ENCODE data around the gene SAMSN1. TPM values are rescaled to one million over a fixed set of nuclear protein-coding genes. Genes with fewer than 3 reads are reported as not detected.

The SAMSN1 gene
- total RNA-seq, 2 donors from 2014 or later = 1.8 to 4.6 TPM

DNA sequence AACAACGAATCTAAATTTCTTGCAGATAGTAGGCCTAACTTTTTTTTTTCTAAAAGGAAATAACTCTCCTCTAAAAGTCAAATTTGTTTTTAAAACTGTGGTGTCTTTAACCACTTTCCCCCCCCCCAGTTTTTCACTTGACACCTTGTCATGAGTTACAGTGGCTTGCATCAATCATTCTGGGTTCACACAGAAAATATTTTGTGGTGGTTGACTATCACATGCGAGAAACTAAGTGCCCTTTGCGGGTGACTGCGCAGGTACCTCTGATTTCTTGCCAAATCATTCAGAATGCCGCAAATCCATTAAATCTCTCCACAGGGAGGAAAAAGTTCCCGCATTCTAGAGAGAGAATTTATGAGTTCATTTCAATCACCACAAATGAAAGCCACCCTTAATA is 23.8 kb upstream of the SAMSN1 start:
- no peak for TF ChIP-seq POLR2A (IDR thresholded peaks at IDR 0.05)
- no peak for TF ChIP-seq CTCF (IDR thresholded peaks at IDR 0.05)
- WGBS, 2 donors = 80 to 87% methylated on average over 6 of the region's 6 CpGs
- no peaks in the 10 kb centered on the region for H3K36me3 ChIP-seq (replicated peaks in 1 of 2; ENCODE audit: insufficient read depth in 1 of 2, low read depth in 2 of 2)

DNA sequence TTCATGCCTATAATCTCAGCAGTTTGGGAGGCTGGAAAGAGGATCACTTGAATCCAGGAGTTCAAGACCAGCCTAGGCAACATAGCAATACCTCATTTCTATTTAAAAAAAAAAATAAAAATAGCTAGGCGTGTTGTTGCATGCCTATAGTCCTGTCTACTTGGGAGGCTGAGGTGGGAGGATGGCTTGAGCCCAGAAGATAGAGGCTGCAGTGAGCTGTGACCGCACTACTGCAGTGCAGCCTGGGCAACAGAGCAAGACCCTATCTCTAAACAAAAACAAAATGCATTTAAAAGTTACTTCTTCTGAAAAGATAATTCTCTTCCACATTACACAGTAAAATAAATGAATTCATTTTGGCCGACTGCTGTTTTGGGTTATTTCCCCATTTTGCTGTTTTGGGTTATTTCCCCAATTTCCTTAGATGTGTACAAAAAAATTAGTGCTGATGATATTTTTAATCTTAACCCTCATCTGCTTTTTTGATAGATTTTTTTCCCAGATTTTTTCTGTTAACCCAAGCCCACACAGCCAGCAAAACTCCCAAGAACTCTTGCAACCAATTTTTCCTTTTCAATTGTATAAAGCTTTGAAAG is 23.0 kb upstream of the SAMSN1 start:
- no peaks in the 10 kb centered on the region for H3K36me3 ChIP-seq (replicated peaks in 1 of 2; ENCODE audit: insufficient read depth in 1 of 2, low read depth in 2 of 2)
- DNase-seq (no peak), ATAC-seq (no peak)
- no peak overlapping the region for H3K27ac ChIP-seq
- intact Hi-C loops (cut with DNase I) = no loop called here
- no peaks in the 10 kb centered on the region for H3K4me1 ChIP-seq
- no peak for TF ChIP-seq CTCF (IDR thresholded peaks at IDR 0.05)
- no peak for TF ChIP-seq POLR2A (IDR thresholded peaks at IDR 0.05)
- H3K4me3 ChIP-seq = no peak overlapping the region
- no peaks in the 10 kb centered on the region for H3K27me3 ChIP-seq
- H3K9me3 ChIP-seq = no peaks in the 10 kb centered on the region
- 44 to 68% methylated on average over 3 of the region's 3 CpGs for WGBS, 2 donors

More for the DNA sequence above, 23.8 kb upstream of the SAMSN1 start:
- no peak for DNase-seq
- H3K4me1 ChIP-seq = no peaks in the 10 kb centered on the region
- H3K27ac ChIP-seq = no peak overlapping the region
- intact Hi-C loops (cut with DNase I) = no loop called here
- no peak for ATAC-seq
- H3K27me3 ChIP-seq = no peaks in the 10 kb centered on the region
- no peak overlapping the region for H3K4me3 ChIP-seq
- no peaks in the 10 kb centered on the region for H3K9me3 ChIP-seq

- H3K9me3 ChIP-seq = no peaks in the 10 kb centered on the region
- no peaks in the 10 kb centered on the region for H3K4me1 ChIP-seq
- H3K27me3 ChIP-seq = no peaks in the 10 kb centered on the region
- no peak overlapping the region for H3K4me3 ChIP-seq
- no peaks in the 10 kb centered on the region for H3K36me3 ChIP-seq (replicated peaks in 1 of 2; ENCODE audit: insufficient read depth in 1 of 2, low read depth in 2 of 2)
- ATAC-seq = no peak
- DNase-seq = peak in 1 of 4 donors; percentile 6
- TF ChIP-seq POLR2A (IDR thresholded peaks at IDR 0.05) = no peak
- TF ChIP-seq CTCF (IDR thresholded peaks at IDR 0.05) = no peak
- WGBS, 2 donors = 50 to 67% methylated on average over 7 of the region's 7 CpGs
- intact Hi-C loops (cut with DNase I) = no loop called here
- H3K27ac ChIP-seq = no peak overlapping the region
Observed at GRCh38 chr21:14567331-14568279, 21.5 kb upstream of the SAMSN1 start.

- TF ChIP-seq POLR2A (IDR thresholded peaks at IDR 0.05) (no peak), CTCF (IDR thresholded peaks at IDR 0.05) (no peak)
- intact Hi-C loops (cut with DNase I) = no loop called here
- ATAC-seq = no peak
- WGBS, 2 donors = 64 to 88% methylated on average over 5 of the region's 5 CpGs
- H3K27me3 ChIP-seq = no peaks in the 10 kb centered on the region
- no peak for DNase-seq
- H3K36me3 ChIP-seq (replicated peaks in 1 of 2; ENCODE audit: insufficient read depth in 1 of 2, low read depth in 2 of 2) = no peaks in the 10 kb centered on the region
- H3K27ac ChIP-seq = no peak overlapping the region
- H3K4me1 ChIP-seq = no peaks in the 10 kb centered on the region
- no peaks in the 10 kb centered on the region for H3K9me3 ChIP-seq
- H3K4me3 ChIP-seq = no peak overlapping the region
Observed at GRCh38 chr21:14566894-14567293, 20.8 kb upstream of the SAMSN1 start.

Measured in body of pancreas (tissue), 4 donors.